DOHH2 (cell line): Measurements from ENCODE around the gene DACH1.

Source experiments
- H3F3A ChIP-seq: fragments of 200-600 bp; sonication (generic), shearing (Covaris generic); 2 replicates; pipeline ENCODE4 v1.6.0; 2016; ENCODE audit warnings: antibody characterized with exemption, mild to moderate bottlenecking; ENCODE audit not compliant: control insufficient read depth, insufficient read depth
- H3K27ac ChIP-seq: fragments of 200-600 bp; sonication (generic); 2 replicates; pipeline ENCODE4 v1.5.1; 2014; ENCODE audit warnings: low read depth, mild to moderate bottlenecking, low read length, moderate library complexity
- H3K27me3 ChIP-seq: fragments of 200-600 bp; sonication (generic); 2 replicates; pipeline ENCODE4 v1.6.1; 2014; ENCODE audit warnings: mild to moderate bottlenecking, low read length, mixed read lengths; ENCODE audit not compliant: control insufficient read depth
- H3K36me3 ChIP-seq: fragments of 200-600 bp; sonication (generic); 2 replicates; pipeline ENCODE4 v1.6.1; 2014; ENCODE audit warnings: mild to moderate bottlenecking, low read length, moderate library complexity, mixed read lengths; ENCODE audit not compliant: control insufficient read depth
- H3K4me1 ChIP-seq: fragments of 200-600 bp; sonication (generic); 2 replicates; pipeline ENCODE4 v1.6.1; 2014; ENCODE audit warnings: mild to moderate bottlenecking, low read length, mixed read lengths; ENCODE audit not compliant: control insufficient read depth
- H3K4me2 ChIP-seq: fragments of 200-600 bp; sonication (generic); 2 replicates; pipeline ENCODE4 v1.6.0; 2014; ENCODE audit warnings: mild to moderate bottlenecking, low read length, moderate library complexity
- H3K4me3 ChIP-seq: fragments of 200-600 bp; sonication (generic); 2 replicates; pipeline ENCODE4 v1.5.1; 2014; ENCODE audit warnings: mild to moderate bottlenecking, low read length, mixed read lengths
- H3K79me2 ChIP-seq: fragments of 200-600 bp; sonication (generic); 2 replicates; pipeline ENCODE4 v1.6.1; 2014; ENCODE audit warnings: mild to moderate bottlenecking, low read length, mixed read lengths; ENCODE audit not compliant: control insufficient read depth
- H3K9me2 ChIP-seq: fragments of 200-600 bp; sonication (generic); replicated peaks from 2 replicates; pipeline ENCODE4 v1.6.1; 2014; ENCODE audit warnings: mild to moderate bottlenecking, low read length, mixed read lengths; ENCODE audit not compliant: control insufficient read depth
- H3K9me3 ChIP-seq: fragments of 200-600 bp; sonication (generic); 2 replicates; pipeline ENCODE4 v1.6.1; 2014; ENCODE audit warnings: antibody characterized with exemption, low read length, mixed read lengths; ENCODE audit not compliant: control insufficient read depth, insufficient read depth
- H4K20me1 ChIP-seq: fragments of 200-600 bp; sonication (generic); 2 replicates; pipeline ENCODE4 v1.6.0; 2014; ENCODE audit warnings: low read depth, mild to moderate bottlenecking, antibody characterized with exemption, low read length, moderate library complexity; ENCODE audit not compliant: control insufficient read depth, insufficient read depth
- EZH2phosphoT487 ChIP-seq: fragments of 200-600 bp; sonication (generic); IDR thresholded peaks from 2 replicates; pipeline ENCODE4 v1.6.1; 2017; ENCODE audit warnings: borderline replicate concordance, mild to moderate bottlenecking, antibody characterized with exemption, low read length, moderate library complexity, mixed read lengths
- TF ChIP-seq, protein P1 (sequence below): fragments of 200-600 bp; sonication (generic); IDR thresholded peaks from one replicate; pipeline ENCODE4 v1.5.1; 2014; ENCODE audit warnings: antibody characterized with exemption, mild to moderate bottlenecking, low read depth, low read length; ENCODE audit not compliant: poor library complexity, severe bottlenecking

The DACH1 gene

DNA sequence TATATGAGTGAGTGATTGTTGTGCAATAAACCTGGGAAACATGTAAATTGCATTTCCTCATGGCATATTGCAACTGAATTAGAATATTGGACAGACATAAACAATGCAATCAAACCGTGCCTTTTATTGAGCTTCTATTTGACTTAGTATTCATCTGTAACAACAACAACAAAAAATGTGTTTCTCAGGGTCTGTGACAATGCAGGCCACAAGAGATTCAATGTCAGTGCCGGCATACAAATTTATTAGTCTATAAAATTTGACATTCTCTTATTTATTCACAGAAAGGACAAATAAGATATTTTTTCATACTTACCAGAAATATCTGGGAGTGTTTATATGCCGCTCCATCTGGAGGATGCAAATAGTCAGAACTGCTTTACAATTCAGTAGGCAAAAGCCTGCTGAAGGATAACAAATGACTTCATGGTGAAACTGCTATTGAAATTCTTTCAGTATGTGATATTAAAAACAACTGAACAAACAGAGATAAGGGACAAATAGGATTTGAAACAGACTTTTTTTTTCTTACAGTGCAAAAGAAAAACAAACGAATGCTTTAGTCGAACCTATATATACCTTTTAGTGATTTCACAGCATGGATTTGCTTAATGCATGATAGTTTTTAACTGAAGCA is 77.2 kb downstream of the DACH1 start:
- Histone ChIP-seq H3K27ac (no peak overlapping the region), H3K9me3 (no peaks in the 10 kb centered on the region), H3K79me2 (no peaks in the 10 kb centered on the region), H3F3A (no peaks in the 10 kb centered on the region), H4K20me1 (no peaks in the 10 kb centered on the region), H3K27me3 (no peaks in the 10 kb centered on the region), H3K9me2 (no peaks in the 10 kb centered on the region), H3K4me1 (no peaks in the 10 kb centered on the region), H3K4me3 (no peak overlapping the region), H3K36me3 (no peaks in the 10 kb centered on the region), H3K4me2 (no peak overlapping the region)
- TF ChIP-seq, protein P1, sequence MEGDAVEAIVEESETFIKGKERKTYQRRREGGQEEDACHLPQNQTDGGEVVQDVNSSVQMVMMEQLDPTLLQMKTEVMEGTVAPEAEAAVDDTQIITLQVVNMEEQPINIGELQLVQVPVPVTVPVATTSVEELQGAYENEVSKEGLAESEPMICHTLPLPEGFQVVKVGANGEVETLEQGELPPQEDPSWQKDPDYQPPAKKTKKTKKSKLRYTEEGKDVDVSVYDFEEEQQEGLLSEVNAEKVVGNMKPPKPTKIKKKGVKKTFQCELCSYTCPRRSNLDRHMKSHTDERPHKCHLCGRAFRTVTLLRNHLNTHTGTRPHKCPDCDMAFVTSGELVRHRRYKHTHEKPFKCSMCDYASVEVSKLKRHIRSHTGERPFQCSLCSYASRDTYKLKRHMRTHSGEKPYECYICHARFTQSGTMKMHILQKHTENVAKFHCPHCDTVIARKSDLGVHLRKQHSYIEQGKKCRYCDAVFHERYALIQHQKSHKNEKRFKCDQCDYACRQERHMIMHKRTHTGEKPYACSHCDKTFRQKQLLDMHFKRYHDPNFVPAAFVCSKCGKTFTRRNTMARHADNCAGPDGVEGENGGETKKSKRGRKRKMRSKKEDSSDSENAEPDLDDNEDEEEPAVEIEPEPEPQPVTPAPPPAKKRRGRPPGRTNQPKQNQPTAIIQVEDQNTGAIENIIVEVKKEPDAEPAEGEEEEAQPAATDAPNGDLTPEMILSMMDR: no peak
- TF ChIP-seq EZH2phosphoT487: no peak

DNA sequence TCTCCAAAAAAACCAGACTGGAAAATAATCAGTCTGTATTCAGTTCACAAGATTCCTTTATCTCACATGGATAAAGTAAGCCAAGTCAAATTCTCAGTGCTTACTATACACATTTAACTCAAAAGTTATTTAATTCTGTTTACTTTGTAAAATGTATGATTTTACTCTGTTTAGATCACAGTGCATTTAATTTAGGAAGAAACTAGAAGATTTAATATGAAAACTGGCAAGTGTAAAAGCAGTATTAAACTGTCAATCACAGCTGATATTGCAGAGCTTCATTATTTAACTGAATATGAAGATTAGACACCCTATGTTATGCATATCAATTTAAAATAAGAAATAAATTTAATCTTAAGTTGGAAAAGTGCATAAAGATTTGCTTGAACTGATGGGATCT is 78.0 kb downstream of the DACH1 start:
- H3K27me3 ChIP-seq: no peaks in the 10 kb centered on the region
- no peaks in the 10 kb centered on the region for H3K36me3 ChIP-seq
- no peak overlapping the region for H3K4me3 ChIP-seq
- no peaks in the 10 kb centered on the region for H3K9me3 ChIP-seq
- H3K4me1 ChIP-seq: no peaks in the 10 kb centered on the region
- H3K4me2 ChIP-seq: no peak overlapping the region
- no peaks in the 10 kb centered on the region for H4K20me1 ChIP-seq
- TF ChIP-seq, protein P1: no peak
- no peak for TF ChIP-seq EZH2phosphoT487
- H3K27ac ChIP-seq: no peak overlapping the region
- no peaks in the 10 kb centered on the region for H3K9me2 ChIP-seq
- H3K79me2 ChIP-seq: no peaks in the 10 kb centered on the region
- no peaks in the 10 kb centered on the region for H3F3A ChIP-seq

DNA sequence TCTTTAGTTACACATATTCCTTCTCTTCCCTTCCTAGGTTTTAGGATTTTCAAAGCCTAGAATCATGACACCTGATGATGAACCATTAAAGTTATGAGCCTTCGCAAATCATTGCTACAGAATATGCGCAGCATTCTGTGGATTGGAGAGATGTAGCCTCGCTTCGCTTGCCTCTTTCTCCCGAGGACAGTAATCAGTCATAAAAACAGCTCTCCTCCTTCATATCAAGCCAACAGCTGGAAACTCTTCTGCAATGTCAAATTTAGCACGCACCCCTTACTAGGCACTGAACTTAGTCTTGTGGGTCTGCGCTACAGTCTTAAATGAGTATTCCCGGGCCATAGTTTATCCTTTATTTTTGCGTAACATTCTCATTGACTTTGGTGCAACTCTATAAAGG is 79.6 kb downstream of the DACH1 start:
- no peak for TF ChIP-seq EZH2phosphoT487
- TF ChIP-seq, protein P1: no peak
- no peaks in the 10 kb centered on the region for H3K27me3 ChIP-seq
- H3K4me2 ChIP-seq: no peak overlapping the region
- H3K79me2 ChIP-seq: no peaks in the 10 kb centered on the region
- H3K27ac ChIP-seq: no peak overlapping the region
- H3K4me3 ChIP-seq: no peak overlapping the region
- no peaks in the 10 kb centered on the region for H3K36me3 ChIP-seq
- no peaks in the 10 kb centered on the region for H3K4me1 ChIP-seq
- H3K9me2 ChIP-seq: no peaks in the 10 kb centered on the region
- H4K20me1 ChIP-seq: no peaks in the 10 kb centered on the region
- no peaks in the 10 kb centered on the region for H3F3A ChIP-seq
- no peaks in the 10 kb centered on the region for H3K9me3 ChIP-seq
